GM12878 (cell line): ENCODE data around the gene ZNF799. TPM values are rescaled to one million over a fixed set of nuclear protein-coding genes. Genes with fewer than 3 reads are reported as not detected.

Experiments
- ASH2L ChIP-seq: fragments of 300-600, 200-600 bp; sonication (generic); IDR thresholded peaks from 2 replicates; pipeline ENCODE4 v1.6.1; 2017; ENCODE audit warnings: low read depth, mild to moderate bottlenecking, borderline replicate concordance
- BCLAF1 ChIP-seq: fragments of 450-650 bp; IDR thresholded peaks from 2 replicates; pipeline ENCODE4 v1.6.1; 2017; ENCODE audit warnings: antibody characterized with exemption, mild to moderate bottlenecking, moderate library complexity
- CBX3 ChIP-seq: fragments of 200-600 bp; sonication (generic); IDR thresholded peaks from 2 replicates; pipeline ENCODE4 v1.6.1; 2016; ENCODE audit warnings: low read depth, borderline replicate concordance
- CHD2 ChIP-seq: IDR thresholded peaks from 2 replicates; pipeline ENCODE4 v1.6.1; 2011; ENCODE audit warnings: low read depth, low read length, improper control_type of control experiment, borderline replicate concordance
- E2F8 ChIP-seq: fragments of 450-650 bp; IDR thresholded peaks from 2 replicates; pipeline ENCODE4 v1.6.1; 2018; ENCODE audit warnings: mild to moderate bottlenecking, low read depth, moderate library complexity; ENCODE audit not compliant: partially characterized antibody
- E4F1 ChIP-seq: fragments of 450-650 bp; IDR thresholded peaks from 2 replicates; pipeline ENCODE4 v1.6.1; 2018; ENCODE audit warnings: borderline replicate concordance, mild to moderate bottlenecking; ENCODE audit not compliant: partially characterized antibody
- EP300 ChIP-seq, 2 experiments: fragments of 150-350 bp in 1 of 2; IDR thresholded peaks; 2 replicates each; pipeline ENCODE4 v1.6.1; 2011 to 2012; ENCODE audit warnings: low read depth in 2 of 2, low read length in 2 of 2, borderline replicate concordance in 1 of 2, improper control_type of control experiment in 1 of 2, inconsistent platforms in 1 of 2; ENCODE audit not compliant: control insufficient read depth in 1 of 2
- FOXM1 ChIP-seq: IDR thresholded peaks from 2 replicates; pipeline ENCODE4 v1.6.1; 2012; ENCODE audit warnings: low read depth, mild to moderate bottlenecking, inconsistent platforms, low read length, moderate library complexity
- HDAC2 ChIP-seq: fragments of 200-600 bp; sonication (generic); IDR thresholded peaks from 2 replicates; pipeline ENCODE4 v1.6.1; 2017
- HDGF ChIP-seq: fragments of 450-650 bp; IDR thresholded peaks from 2 replicates; pipeline ENCODE4 v1.6.1; 2016; ENCODE audit warnings: antibody characterized with exemption
- NBN ChIP-seq: fragments of 450-650 bp; IDR thresholded peaks from 2 replicates; pipeline ENCODE4 v1.6.1; 2016
- NFYA ChIP-seq: IDR thresholded peaks from 2 replicates; pipeline ENCODE4 v1.6.1; 2011; ENCODE audit warnings: low read depth, mild to moderate bottlenecking, low read length, improper control_type of control experiment, borderline replicate concordance
- POU2F2 ChIP-seq: IDR thresholded peaks from 3 replicates; pipeline ENCODE4 v1.6.1; 2011; ENCODE audit warnings: low read depth, mild to moderate bottlenecking, low read length, borderline replicate concordance
- RFX5 ChIP-seq: IDR thresholded peaks from 2 replicates; pipeline ENCODE4 v1.6.1; 2011; ENCODE audit warnings: low read depth, low read length, improper control_type of control experiment
- RUNX3 ChIP-seq: IDR thresholded peaks from 2 replicates; pipeline ENCODE4 v1.6.1; 2012; ENCODE audit warnings: low read length, inconsistent platforms
- SIX5 ChIP-seq: IDR thresholded peaks from 2 replicates; pipeline ENCODE4 v1.6.1; 2011; ENCODE audit warnings: mild to moderate bottlenecking, low read depth, low read length, moderate library complexity; ENCODE audit not compliant: severe bottlenecking
- SMAD5 ChIP-seq: IDR thresholded peaks from 2 replicates; pipeline ENCODE4 v1.6.1; 2016; ENCODE audit warnings: antibody characterized with exemption, low read depth
- TCF12 ChIP-seq: IDR thresholded peaks from 2 replicates; pipeline ENCODE4 v1.6.1; 2011; ENCODE audit warnings: low read depth, mild to moderate bottlenecking, low read length
- ZNF217 ChIP-seq: fragments of 450-650 bp; IDR thresholded peaks from 2 replicates; pipeline ENCODE4 v1.6.1; 2017; ENCODE audit warnings: antibody characterized with exemption, mild to moderate bottlenecking
- ZNF274 ChIP-seq: IDR thresholded peaks from one replicate; pipeline ENCODE4 v1.8.0; 2011; ENCODE audit not compliant: insufficient read length, insufficient read depth
- ZSCAN29 ChIP-seq: fragments of 450-650 bp; IDR thresholded peaks from 2 replicates; pipeline ENCODE4 v1.6.1; 2017; ENCODE audit warnings: mild to moderate bottlenecking, moderate library complexity
- polyA plus RNA-seq, 11 experiments: library from polyadenylated mRNA; depleted of rRNA in 4 of 11; unstranded in 6 of 11; stranded (reverse) in 5 of 11; fragments of >200 nt; fragmentation: Nextera tagmentation in 4 of 11; fragmentation: Illumina TruSeq in 1 of 11; extraction: Ambion mirVana in 4 of 11; extraction: Trizol in 1 of 11; gene quantifications; 1 replicate in 1 of 11; 2 replicates in 10 of 11; pipeline versions ENCODE4 v1.2.1 to v1.2.3, GENCODE V29; 2011 to 2016; ENCODE audit warnings: inconsistent platforms in 2 of 11, missing spikeins in 2 of 11, low read depth in 1 of 11
- total RNA-seq, 4 experiments: library from RNA; depleted of rRNA in 3 of 4; stranded (reverse); fragments of >200 nt in 3 of 4; fragmentation: Illumina TruSeq in 1 of 4; extraction: Trizol in 1 of 4; gene quantifications; 2 replicates each; pipeline versions ENCODE4 v1.2.1 to v1.2.3, GENCODE V29; 2013 to 2021
- TF ChIP-seq, protein P1 (sequence below): IDR thresholded peaks from 2 replicates; pipeline ENCODE4 v1.6.1; 2011; ENCODE audit warnings: low read depth, mild to moderate bottlenecking, low read length, moderate library complexity, borderline replicate concordance; ENCODE audit errors: extremely low read depth

ZNF799 gene
- total and polyA plus RNA-seq, 10 of the 15 experiments (the other 5 are each of a cell fraction or from before 2014, with no cell fraction given): 1.5 to 9.2 (median 3.1) TPM

DNA sequence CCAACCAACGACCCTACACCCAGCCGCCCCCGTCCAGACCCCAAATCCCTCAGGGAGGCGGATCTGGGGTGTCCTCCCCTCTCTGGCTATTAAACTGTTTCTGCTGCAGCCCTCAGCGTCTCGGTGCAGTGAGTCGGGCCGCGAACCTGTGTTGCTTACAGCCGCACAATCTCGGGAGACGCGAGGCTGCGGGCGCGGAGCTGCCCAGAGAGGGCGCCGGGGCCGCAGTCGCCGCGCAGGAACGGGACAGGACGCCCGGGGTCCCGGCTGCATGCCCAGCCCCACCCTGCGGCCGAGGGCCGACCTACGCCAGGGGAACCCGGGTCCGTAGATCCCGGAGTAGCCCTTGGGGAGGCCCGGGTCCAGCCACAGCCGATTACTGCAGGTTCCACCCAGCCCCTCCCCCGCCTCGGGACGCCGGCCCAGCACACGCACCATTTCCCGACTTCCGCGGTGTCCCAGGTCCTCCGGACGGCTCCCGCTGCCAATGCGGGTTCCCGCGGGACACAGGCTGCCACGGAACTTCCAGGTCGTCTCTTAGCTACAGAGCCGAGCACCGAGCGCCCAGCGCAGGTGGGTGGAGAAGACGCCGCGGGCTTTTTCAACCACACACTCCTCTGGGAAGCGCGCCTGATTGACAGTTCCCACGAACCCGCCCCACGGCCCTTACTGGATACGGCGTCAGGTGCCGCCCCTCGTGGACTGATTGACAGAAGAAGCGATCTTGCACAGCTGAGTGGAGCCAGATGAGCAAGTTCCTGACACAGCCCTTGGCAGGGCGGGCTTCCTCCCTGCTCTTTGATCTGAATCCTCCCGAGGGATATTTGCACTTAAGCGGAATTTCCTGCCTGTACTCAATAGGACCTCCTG is at the start of gene ZNF799 (continued):
- TF ChIP-seq FOXM1 (no peak), CBX3 (no peak), HDGF (no peak), NBN (no peak), E2F8 (peak; percentile 48), ZSCAN29 (no peak), ZNF217 (no peak), EP300 (IDR thresholded peaks at IDR 0.05; ENCODE audit: borderline replicate concordance in 1 of 2, control insufficient read depth in 1 of 2, low read depth in 2 of 2, low read length in 2 of 2) (no peak), SIX5 (no peak), CHD2 (peak; percentile 62), RFX5 (0 out of 2 replicates have a peak, but pooled peaks have one; percentile 9), POU2F2 (no peak), HDAC2 (no peak), TCF12 (peak; percentile 24; the same call in 1 of the 2 replicates), ZNF274 (no peak), ASH2L (no peak), BCLAF1 (no peak), NFYA (no peak), E4F1 (peak; percentile 5), SMAD5 (no peak), RUNX3 (peak; percentile 43)
- TF ChIP-seq, protein P1, sequence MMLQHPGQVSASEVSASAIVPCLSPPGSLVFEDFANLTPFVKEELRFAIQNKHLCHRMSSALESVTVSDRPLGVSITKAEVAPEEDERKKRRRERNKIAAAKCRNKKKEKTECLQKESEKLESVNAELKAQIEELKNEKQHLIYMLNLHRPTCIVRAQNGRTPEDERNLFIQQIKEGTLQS: no peak
